ENCODE results near the gene TIE1.

TIE1 gene

GRCh38 chr1:43311521-43311920 lies 10.7 kb downstream of the TIE1 start:
- in situ Hi-C loops (cut with MboI; ENCODE audit: low sequenced_read_pairs), result no loop called here

- in situ Hi-C loops (cut with MboI; ENCODE audit: low sequenced_read_pairs), result no loop called here
Measured at GRCh38 chr1:43312212-43312623, 11.4 kb downstream of the TIE1 start.

- in situ Hi-C loops (cut with MboI; ENCODE audit: low sequenced_read_pairs), result no loop called here
Measured at GRCh38 chr1:43312663-43313515, 12.1 kb downstream of the TIE1 start.

GRCh38 chr1:43313771-43314170 lies 13.0 kb downstream of the TIE1 start:
- in situ Hi-C loops (cut with MboI; ENCODE audit: low sequenced_read_pairs), result no loop called here

GRCh38 chr1:43314233-43314632 lies 13.5 kb downstream of the TIE1 start:
- in situ Hi-C loops (cut with MboI; ENCODE audit: low sequenced_read_pairs), result no loop called here

- in situ Hi-C loops (cut with MboI; ENCODE audit: low sequenced_read_pairs), result no loop called here
Measured at GRCh38 chr1:43315481-43315880, 14.7 kb downstream of the TIE1 start.

GRCh38 chr1:43315963-43316737 lies 15.4 kb downstream of the TIE1 start:
- in situ Hi-C loops (cut with MboI; ENCODE audit: low sequenced_read_pairs), result no loop called here

GRCh38 chr1:43316738-43317520 lies 16.1 kb downstream of the TIE1 start:
- in situ Hi-C loops (cut with MboI; ENCODE audit: low sequenced_read_pairs), result no loop called here

- in situ Hi-C loops (cut with MboI; ENCODE audit: low sequenced_read_pairs), result no loop called here
Measured at GRCh38 chr1:43317817-43318471, 17.2 kb downstream of the TIE1 start.

GRCh38 chr1:43318831-43319230 lies 18.0 kb downstream of the TIE1 start:
- in situ Hi-C loops (cut with MboI; ENCODE audit: low sequenced_read_pairs), result no loop called here

GRCh38 chr1:43319288-43319687 lies 18.5 kb downstream of the TIE1 start:
- in situ Hi-C loops (cut with MboI; ENCODE audit: low sequenced_read_pairs), result no loop called here

GRCh38 chr1:43319766-43320165 lies 19.0 kb downstream of the TIE1 start:
- in situ Hi-C loops (cut with MboI; ENCODE audit: low sequenced_read_pairs), result no loop called here

GRCh38 chr1:43321331-43321891 lies 20.6 kb downstream of the TIE1 start:
- in situ Hi-C loops (cut with MboI; ENCODE audit: low sequenced_read_pairs), result no loop called here

- in situ Hi-C loops (cut with MboI; ENCODE audit: low sequenced_read_pairs), result no loop called here
Measured at GRCh38 chr1:43322506-43322905, 21.7 kb downstream of the TIE1 start.

GRCh38 chr1:43324810-43325209 lies 24.0 kb downstream of the TIE1 start:
- in situ Hi-C loops (cut with MboI; ENCODE audit: low sequenced_read_pairs), result no loop called here

- in situ Hi-C loops (cut with MboI; ENCODE audit: low sequenced_read_pairs), result no loop called here
Measured at GRCh38 chr1:43325381-43325780, 24.6 kb downstream of the TIE1 start.

GRCh38 chr1:43327549-43328292 lies 26.9 kb downstream of the TIE1 start:
- in situ Hi-C loops (cut with MboI; ENCODE audit: low sequenced_read_pairs), result no loop called here

- in situ Hi-C loops (cut with MboI; ENCODE audit: low sequenced_read_pairs), result no loop called here
Measured at GRCh38 chr1:43329995-43330751, 29.4 kb downstream of the TIE1 start.

GRCh38 chr1:43331688-43332087 lies 30.9 kb downstream of the TIE1 start:
- in situ Hi-C loops (cut with MboI; ENCODE audit: low sequenced_read_pairs), result no loop called here

Measured in HL-60/S4 treated with phorbol 12-myristate 13-acetate at 8.2 ng/mL for 4 days and 3 days (cell line).